Middle frontal gyrus (tissue), 1 donor: ENCODE results near the gene PRR23E.

ENCODE experiments used
- DNase-seq: peaks from one replicate; pipeline ENCODE4 v3.0.0-alpha.2; 2015; ENCODE audit warnings: low spot score; ENCODE audit errors: extremely low spot score

Gene PRR23E

DNA sequence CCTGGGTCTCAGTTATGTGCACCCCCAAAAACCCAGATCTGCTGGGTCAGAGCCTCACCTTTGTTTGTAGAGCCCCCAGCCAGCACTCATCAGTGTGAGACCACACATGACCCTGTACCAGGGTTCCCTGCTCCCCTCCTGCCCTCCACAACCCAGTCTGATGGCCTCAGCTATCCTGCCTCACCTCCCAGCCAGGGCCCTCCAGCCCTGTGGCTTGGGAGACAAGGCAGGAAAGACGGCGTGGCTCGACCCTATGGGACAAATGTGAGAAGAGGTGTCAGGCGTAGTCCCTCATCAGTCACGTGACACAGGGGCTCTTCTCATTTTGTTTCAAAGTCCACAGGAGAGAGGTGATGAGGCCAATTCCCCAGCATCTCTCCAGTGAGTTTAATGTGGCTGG, 28.3 kb upstream of the PRR23E start:
- DNase-seq: no peak

DNA sequence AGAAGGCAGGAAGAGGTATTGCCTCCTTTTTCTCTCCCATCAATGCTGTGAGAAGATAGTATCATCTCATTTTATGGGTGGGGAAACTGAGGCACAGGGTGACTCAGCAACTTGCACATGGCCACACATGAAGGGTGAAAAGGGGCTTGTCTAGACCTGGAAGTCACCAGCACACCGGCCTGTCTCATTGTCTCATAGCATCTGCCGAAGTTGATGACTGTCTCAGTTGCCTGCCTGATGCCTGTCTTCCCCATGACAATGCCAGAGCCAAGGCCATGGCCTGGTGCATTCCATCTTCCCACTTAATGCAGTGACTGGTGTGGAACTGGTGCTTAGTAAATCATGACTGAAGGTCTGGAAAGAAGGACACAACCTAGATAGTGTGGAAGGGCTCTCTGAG, 27.9 kb upstream of the PRR23E start:
- DNase-seq: no peak

DNA sequence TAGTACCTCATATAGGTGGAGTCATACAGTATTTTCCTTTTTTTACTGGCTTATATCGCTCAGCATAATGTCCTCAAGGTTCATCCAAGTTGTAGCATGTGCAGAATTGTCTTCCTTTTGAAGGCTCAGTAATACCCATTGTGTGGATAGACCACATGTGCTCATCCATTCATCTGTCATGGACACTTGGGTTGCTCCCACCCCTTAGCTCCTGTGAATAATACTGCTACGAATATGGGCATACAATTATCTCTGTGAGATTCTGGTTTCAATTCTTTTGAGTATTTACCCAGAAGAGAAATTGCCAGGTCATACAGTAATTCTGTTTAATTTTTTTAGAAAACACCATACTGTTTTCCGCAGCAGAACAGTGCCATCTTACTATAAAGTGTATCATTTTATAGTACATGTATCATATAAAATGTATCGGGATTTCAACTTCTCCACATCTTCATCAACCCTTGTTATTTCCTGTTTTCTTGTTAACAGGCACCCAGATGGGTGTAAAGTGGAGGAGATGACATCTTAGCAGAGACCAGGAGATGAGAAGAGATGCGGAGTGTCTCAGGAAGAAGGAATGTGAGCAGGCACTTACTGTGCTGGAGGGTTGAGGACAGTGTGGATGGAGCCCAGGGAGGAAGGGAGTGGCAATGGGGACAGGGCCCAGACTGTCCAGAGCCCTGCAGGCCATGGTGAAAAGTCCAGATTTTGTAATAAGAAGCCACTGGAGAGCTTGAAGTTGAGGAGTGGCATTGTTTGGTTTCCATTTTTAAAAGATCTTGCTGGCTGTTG, 27.0 kb upstream of the PRR23E start:
- no peak for DNase-seq

DNA sequence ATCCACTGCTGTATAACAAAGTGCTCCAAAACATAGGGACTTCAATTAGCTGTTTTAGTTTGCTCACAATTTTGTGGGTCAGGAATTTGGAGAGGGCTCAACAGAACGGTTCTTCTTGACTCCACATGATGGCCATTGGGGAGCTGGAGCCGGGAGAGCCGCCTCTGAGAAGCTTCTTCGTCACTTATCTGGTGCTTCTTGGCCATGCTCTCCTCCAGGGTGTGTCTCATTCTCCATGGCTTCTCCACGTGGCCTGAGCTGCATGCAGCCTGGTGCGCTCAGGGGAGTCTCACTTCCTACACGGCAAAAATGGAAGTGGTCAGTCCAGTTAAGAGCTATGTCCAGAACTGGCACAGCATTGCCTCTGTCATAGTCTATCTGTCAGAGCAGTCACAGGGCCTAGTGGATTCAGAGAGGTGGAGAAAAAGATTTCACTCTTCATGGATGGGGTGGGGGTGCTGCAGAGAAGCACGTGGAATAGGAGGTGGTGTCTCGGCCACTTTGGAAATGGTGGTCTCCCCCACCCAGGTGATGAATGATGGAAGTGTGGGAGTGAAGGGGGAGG, 26.3 kb upstream of the PRR23E start:
- no peak for DNase-seq

DNA sequence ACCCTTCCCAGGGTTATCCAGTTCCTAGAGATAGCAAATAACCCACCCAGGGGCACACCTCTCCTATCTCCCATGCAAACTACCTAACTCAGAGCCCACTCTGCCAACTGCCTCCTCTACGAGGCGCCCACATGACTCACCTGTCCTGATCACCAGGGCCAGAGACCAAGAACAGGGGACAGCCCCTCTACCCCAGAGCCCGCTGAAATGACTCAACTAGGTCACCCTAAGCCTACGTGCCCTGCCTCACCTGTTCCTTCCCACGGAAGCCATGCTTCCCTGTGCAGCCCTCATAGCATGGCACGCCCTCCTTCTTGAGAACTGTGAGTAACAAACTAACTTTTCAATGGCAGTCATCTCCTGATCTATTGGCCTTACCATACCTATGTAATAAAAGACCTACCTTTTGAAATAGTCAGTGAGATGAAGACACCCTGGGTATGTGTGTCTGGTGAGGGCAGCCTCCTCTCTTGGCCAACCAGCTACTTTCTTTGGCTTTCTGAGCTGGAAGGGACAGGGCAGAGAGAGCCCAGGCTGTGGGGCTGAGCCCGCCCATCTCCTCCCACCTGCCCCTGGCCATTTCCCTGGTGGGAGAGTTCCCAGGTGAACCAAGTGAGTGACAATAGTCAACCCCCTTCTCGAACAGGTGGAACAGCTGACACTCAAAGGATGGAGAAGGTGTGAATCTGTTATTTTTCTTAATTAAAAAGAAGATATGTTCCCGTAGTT, 25.5 kb upstream of the PRR23E start:
- no peak for DNase-seq

DNA sequence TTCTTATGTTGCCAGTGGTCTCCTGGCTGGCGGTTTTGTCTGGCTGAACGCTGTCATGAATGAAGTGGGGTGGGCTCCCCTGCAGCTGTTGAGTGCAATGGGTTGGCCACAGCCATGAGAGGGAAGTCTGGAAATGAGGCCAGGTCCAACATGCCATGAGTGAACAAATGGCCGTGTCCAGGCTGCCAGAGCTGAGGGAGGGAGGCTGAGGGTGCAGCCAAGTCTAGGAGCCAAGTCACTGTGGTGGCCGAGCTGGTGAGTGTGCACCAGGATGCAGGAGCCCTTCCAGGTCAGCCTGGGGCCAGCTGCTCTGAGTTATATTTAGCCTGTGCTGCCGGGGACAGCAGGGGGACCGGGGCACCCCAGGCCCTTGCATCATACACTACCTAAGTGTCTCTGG, 24.7 kb upstream of the PRR23E start:
- DNase-seq: no peak

DNA sequence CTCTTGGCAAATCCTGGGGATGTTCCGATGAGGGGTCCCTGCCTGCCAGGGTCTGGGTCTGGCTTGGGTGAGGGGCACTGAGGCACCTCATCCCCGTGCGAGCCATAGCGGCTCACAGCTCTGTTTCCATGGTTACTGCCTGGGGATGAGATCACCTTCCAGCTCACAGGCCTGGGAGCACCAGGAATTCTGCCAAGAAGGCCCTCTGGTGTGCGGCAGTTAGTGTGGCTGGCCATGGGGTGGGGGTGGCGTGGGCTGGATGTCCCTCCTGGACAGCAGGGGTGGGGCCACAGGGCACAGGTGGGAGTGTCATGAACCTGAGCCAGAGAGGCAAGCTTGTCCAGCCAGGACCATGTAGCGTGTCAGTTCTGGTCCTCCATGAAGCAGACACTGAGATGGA, 22.1 kb upstream of the PRR23E start:
- peak; percentile 12 for DNase-seq

DNA sequence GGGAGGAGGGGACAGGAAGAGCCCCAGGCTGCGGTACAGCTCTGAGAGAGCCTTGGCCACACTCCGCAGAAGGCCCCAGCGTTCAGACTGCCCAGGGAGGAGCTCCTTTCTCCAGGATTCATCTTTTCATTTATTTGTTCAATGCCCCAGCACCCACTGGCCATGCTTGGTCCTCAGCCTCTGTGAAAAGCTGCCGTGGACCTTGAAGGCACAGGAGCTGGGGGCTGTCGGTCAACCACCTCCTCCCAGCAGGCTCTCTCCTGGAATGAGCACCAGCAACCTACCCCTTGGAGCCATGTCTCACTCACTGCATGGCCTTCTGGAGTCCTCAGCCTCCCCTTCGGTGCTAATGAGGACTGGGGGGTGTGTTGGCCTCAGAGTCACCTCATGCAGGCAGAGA, 21.6 kb upstream of the PRR23E start:
- DNase-seq: no peak

DNA sequence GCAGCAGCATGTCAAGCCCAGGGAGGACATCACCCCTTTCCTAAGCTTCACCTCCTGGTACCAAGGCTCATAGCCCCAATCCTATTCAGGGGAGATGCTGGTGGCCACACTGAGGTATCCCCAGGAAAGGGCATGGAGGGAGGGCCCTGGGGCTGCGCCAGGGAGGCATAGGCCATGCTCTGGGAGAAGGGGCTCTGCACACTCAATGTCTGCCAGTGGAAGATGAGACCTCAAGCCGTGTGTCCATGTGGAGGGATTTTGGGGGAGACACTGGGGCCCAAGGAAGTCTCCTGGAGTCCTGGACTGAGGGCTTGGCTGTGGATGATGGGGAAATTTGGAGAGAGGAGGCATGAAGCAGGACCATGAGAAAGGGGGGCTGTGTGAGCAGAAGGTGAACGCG, 21.2 kb upstream of the PRR23E start:
- no peak for DNase-seq

DNA sequence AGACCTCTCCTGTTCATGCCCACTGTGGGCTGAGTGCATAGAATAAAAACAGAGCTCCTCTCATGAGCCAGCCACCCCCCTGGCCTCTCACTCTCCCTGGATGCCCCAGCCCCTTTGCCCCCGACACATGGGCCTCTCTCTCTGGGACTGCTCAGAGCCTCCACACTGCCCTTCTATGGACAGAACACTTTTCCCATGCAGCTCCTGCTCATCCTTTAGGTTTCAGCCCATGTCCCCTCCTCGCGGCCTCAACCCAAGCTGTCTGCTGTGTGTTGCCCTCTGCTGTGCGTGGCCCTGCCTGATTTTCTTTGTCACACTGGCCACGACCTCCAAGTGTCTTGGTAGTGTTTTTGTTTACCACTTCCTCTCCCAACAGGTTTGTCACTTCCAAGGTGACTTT, 20.7 kb upstream of the PRR23E start:
- no peak for DNase-seq

DNA sequence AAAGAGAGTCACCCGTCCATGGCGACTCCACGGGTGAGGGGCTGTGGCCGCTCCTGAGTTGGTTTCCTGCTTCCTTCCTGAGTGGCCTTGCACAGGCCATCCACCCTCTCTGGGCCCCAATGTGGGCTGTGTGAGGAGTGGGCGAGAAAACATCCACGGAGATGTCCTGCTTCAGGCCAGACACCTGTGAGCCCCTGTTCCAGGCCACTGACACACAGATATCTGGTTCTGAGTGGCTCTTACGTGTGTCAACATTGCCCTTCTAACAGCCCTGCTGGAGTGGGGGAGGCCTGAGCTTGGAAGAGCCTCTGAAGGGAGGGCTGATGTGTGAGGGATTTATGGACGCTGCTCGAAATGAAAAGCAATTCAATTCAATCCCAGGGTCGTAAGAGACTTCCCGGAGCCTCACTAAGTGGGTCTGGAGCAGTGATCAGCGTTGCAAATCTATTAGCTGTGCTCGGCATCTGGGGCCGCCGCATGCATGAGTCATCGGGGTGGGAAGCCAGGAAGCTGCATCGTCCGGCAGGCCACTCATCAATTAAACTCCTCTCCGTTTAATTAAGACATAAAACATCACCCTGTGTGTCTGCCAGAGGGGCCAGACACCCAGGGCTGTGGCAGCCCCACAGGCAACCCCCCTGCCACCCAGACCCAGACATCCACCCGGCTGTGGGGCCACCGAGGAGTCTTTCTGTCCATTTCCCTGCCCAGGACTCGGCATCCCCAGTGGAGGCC, 20.0 kb upstream of the PRR23E start:
- DNase-seq: no peak

DNA sequence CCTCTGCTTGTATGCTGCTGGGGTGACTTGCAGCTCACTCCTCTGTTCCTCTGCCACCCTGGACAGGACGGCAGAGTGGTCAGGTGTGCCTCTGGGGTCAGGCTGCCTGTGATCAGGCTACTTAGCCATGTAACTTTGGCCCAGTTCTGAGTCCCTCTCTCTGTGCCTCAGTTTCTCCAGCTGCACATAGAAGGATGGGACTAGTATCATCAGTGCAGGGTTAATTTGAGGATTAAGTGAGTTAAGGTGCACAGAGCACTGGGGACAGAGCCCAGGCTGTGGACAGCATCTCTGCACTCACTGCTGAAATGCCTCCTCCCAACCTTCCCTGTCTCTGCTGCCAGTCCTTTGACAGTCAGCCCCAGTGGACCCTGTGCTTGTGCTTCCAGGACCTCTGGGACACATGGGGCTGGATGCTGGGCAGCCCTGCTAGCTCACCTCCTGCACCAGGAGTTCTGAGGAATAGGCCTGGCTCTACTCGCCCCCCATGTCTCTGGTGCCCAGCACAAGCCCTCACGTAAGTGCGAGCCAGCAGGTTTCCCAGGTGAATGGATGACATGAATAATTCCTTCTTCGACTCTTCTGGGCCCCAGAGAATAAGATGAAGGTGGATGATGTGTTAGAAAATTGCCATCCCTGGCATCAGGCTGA, 19.3 kb upstream of the PRR23E start:
- DNase-seq: no peak

DNA sequence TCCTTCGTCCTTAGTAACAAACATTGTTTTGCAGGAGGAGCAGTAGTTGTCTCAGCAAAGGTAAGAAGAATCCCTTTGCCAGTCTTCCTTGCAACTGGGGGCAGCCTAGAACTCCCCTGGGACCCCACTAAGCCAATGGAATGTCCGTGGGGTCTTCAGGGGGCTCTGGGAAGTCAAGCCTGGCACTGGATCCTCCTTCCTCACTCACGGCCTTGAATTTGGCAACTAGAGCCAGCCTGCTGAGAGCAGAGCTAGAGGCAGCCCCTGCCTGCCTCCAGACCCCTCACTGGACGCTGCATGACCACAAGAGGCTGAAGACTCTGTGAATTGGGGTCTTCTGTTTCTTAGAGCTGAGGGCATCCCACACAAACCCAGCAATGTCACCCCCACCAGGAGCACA, 18.6 kb upstream of the PRR23E start:
- no peak for DNase-seq

DNA sequence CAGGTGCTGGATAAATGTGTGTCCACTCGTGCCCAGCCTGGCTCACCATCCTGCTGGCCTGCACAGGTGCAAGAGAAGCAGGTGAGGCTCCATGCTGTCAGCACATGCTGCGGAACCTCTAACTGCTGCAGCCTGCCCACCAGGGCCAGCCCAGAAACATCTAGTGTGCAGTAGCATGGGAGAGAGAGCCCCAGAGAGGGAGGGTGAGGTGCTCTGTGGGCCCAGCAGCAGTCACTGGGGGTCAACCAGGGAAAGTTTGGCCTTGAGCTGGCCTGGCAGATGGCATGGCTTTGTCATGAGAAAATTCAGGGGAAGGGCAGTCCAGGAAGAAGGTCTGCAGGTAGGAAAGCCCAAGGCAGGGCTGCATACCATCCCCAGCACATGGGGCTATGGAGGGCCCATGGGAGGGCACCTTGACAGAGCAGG, 18.2 kb upstream of the PRR23E start:
- no peak for DNase-seq

DNA sequence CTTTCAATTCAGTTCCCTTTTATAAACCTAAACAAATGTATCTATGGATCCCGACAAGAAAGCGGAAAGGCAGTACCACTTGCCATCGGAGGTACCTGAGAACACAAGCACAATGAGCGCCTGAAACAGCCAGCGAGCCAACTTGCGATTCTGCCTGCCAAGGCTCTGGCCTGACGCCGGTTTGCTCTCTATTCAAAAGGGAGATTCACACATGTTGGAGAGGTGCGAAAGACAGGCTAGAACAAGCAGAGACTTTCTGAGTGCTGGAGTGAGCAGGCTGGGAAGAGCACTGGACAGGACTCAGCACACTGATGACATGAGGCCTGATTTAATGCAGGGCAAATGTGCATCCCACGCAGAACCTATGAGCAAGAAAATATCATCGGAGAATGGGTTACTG, 17.7 kb upstream of the PRR23E start:
- DNase-seq: no peak

DNA sequence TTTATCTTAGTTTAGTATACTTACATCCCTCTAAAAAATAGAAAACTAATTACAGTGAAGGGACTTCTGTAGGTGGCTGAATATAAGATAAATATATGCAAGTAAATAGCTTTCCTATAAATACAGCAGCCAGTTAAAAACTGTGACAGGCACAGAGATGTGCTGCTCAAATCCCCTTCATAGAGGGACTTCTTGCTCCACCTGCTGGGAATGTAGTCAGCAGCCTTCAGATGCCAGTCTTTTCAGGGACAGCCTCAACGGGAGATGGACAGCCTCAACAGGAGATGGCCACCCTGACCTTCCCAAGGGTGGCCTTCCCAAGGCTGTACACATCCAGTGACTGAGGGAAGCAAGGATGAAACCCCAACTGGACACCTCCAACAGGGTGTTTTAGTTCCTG, 15.7 kb upstream of the PRR23E start:
- no peak for DNase-seq

DNA sequence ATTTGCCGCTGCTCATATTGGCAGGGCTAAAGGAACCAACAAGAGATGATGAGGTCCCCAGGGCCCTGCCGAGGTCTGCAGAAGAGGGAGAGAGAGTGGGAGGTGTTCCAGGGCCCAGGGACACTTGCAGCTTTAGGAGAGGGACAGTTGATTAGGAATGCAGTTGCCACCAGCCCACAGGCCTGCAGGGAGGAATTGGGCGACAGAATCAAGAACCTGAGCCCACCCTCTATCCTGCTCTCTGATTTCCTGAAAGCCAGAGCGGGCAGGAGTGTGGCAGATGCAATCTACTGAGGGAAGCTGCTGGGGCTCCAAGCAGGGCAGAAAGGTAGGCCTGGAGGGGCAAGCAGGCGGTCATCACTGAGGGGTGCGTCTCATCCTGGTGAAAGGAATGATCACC, 12.1 kb upstream of the PRR23E start:
- no peak for DNase-seq

DNA sequence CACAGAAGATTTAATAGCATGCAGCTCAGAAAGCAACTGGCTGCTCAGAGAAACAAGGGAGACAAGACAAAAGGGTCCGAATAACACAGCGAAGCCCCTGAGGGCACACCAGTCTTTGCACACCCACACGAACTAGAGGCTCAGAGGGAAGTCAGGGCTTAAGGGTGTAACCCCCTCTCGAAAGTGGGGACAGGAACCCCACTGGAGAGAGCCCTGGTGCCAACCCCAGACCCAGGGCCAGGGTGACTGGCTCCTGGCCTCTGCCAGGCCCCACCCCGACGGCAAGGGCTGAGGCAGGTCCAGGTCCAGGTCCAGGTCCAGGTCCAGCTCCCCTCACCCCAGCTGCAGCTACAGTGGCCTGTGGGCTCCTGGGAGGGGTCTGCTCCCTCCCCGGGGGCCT, 10.5 kb upstream of the PRR23E start:
- no peak for DNase-seq

DNA sequence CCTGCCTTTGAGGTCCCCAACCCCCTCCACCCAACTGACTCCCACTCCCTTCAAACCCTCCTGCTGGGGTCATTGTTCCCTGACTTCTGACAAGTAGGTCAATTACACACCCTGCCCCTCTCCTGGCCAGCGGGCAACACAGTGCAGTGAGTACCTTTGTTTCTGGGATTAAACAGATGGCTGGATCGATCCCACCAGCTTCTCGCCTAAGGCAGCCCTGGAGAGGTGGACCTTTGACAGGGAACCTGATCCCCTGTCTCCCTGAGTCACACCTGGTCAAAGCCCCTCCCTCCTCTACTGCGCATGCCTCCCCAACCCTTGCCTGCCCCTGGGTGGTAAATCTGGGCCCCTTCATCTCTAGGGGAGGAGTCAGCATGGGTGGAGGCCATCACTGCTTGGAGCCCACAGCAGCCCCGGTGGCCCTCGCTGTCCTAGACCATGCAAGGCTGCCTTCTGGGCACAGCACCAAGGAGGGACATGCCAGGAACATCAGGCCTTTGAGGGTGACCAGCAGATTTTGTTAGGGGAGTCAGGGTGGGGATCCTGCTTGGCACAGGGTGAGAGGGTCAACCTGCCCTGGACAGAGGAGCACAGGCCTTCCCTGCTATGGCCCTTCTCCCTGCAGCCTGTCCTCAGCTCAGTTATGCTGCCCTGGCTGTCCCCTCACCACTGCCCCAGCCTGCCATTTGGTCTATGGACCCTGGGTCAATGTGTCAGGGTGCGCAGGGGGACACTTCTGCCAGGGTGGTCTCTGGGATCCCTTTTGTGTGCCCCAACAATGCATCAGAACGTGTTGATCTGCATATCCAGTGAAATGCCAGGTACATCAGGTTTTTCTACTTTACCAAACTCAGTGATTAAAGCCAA, 9.8 kb upstream of the PRR23E start:
- no peak for DNase-seq
